ENCODE data around the gene REXO4.

DNA sequence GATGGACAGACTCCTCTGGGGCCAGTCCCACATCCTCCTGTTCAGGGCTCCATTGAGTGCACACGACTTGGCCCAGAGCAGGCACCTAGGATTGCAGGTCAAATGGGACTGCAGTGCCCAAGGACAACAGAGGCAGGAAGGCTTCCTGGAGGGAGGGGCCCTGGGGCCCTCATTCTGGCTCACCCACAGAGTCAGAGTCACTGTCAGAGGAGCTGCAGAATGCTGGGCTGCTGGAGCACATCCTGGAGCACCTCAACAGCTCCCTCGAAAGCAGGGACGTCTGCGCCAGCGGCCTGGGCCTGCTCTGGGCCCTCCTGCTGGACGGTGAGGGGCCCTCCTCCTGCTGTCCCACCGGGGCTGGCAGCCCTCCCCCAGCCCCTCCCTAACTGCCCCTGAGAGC is 15.1 kb downstream of the REXO4 start:
- TF ChIP-seq, protein P1, sequence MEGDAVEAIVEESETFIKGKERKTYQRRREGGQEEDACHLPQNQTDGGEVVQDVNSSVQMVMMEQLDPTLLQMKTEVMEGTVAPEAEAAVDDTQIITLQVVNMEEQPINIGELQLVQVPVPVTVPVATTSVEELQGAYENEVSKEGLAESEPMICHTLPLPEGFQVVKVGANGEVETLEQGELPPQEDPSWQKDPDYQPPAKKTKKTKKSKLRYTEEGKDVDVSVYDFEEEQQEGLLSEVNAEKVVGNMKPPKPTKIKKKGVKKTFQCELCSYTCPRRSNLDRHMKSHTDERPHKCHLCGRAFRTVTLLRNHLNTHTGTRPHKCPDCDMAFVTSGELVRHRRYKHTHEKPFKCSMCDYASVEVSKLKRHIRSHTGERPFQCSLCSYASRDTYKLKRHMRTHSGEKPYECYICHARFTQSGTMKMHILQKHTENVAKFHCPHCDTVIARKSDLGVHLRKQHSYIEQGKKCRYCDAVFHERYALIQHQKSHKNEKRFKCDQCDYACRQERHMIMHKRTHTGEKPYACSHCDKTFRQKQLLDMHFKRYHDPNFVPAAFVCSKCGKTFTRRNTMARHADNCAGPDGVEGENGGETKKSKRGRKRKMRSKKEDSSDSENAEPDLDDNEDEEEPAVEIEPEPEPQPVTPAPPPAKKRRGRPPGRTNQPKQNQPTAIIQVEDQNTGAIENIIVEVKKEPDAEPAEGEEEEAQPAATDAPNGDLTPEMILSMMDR (IDR thresholded peaks at IDR 0.05; ENCODE audit: poor library complexity, severe bottlenecking) = no peak
- TF ChIP-seq EZH2 (IDR thresholded peaks at IDR 0.05; ENCODE audit: borderline replicate concordance, insufficient read depth, low read length, poor library complexity, severe bottlenecking) (no peak), POLR2AphosphoS5 (IDR thresholded peaks at IDR 0.05) (no peak), RAD21 (conservative IDR thresholded peaks at IDR 0.05) (no peak)

All from neural cell (in vitro differentiated cells).